Naive thymus-derived CD8-positive, alpha-beta T cell (primary cell): ENCODE results near the gene NAA35. TPM values are rescaled to one million over a fixed set of nuclear protein-coding genes. Genes with fewer than 3 reads are reported as not detected.
"Not testable (repeated sequence)": the region's sequence is repeated elsewhere in the genome, so short reads cannot be mapped to it uniquely, and the experiment has no call there.

ENCODE experiments used
- ATAC-seq, 2 donors: fragments of 150-1000 bp; cut with Tn5 transposase in 1 of 2; sonication (Bioruptor Pico), chemical (Tn5 transposase) in 1 of 2; 1 replicate in 1 of 2; 2 replicates in 1 of 2; pipeline ENCODE4 v1.10.0; 2021; ENCODE audit warnings: mild to moderate bottlenecking in 2 of 2, moderate library complexity in 2 of 2
- POLR2A ChIA-PET: fragments of 350-600 bp; sonication (Branson Sonifier 250); formaldehyde crosslinking; loops from one replicate; lab custom pipeline; 2021; ENCODE audit warnings: antibody characterized with exemption; lab: Charles Lee
- DNase-seq, 10 donors: peaks; one replicate each; pipeline versions ENCODE4 v3.0.0 to v3.0.0-alpha.2; 2020 to 2022
- H3K27ac Mint-ChIP-seq, 10 donors: one replicate each; pipeline ENCODE4 v1.8.0; 2020 to 2022; ENCODE audit warnings: mild to moderate bottlenecking in 10 of 10, mixed read lengths in 10 of 10, moderate library complexity in 4 of 10, inconsistent platforms in 1 of 10
- H3K27me3 Mint-ChIP-seq, 5 donors: one replicate each; pipeline ENCODE4 v1.8.0; 2021 to 2022; ENCODE audit warnings: mixed read lengths in 5 of 5
- H3K36me3 Mint-ChIP-seq, 3 donors: one replicate each; pipeline ENCODE4 v1.8.0; 2020 to 2022; ENCODE audit warnings: mixed read lengths in 3 of 3, mild to moderate bottlenecking in 2 of 3, inconsistent platforms in 1 of 3
- H3K4me1 Mint-ChIP-seq, 4 donors: one replicate each; pipeline ENCODE4 v1.8.0; 2021 to 2022; ENCODE audit warnings: mixed read lengths in 4 of 4
- H3K4me3 Mint-ChIP-seq, 10 donors: one replicate each; pipeline ENCODE4 v1.8.0; 2020 to 2022; ENCODE audit warnings: mild to moderate bottlenecking in 10 of 10, mixed read lengths in 10 of 10, moderate library complexity in 6 of 10, inconsistent platforms in 1 of 10
- H3K9me3 Mint-ChIP-seq, 9 donors: one replicate each; pipeline ENCODE4 v1.8.0; 2020 to 2022; ENCODE audit warnings: mixed read lengths in 9 of 9, mild to moderate bottlenecking in 3 of 9, inconsistent platforms in 1 of 9, moderate library complexity in 1 of 9
- polyA plus RNA-seq, 3 donors: library from polyadenylated mRNA; unstranded; fragments of 300-500 nt; fragmentation: Illumina TruSeq; gene quantifications; one replicate each; pipeline ENCODE4 v1.2.3, GENCODE V29; 2021
- total RNA-seq, 8 experiments: library from RNA in 2 of 8; stranded (reverse) in 2 of 8; gene quantifications; one replicate each; pipeline ENCODE4 v1.2.3 and lab custom pipeline; 2021 to 2026

The NAA35 gene
- total and polyA plus RNA-seq, 5 experiments from 2014 or later, result 15.0 to 32.3 (median 16.3) TPM

- DNase-seq (no peak), ATAC-seq (no peak)
- Mint-ChIP-seq H3K36me3 (peaks cover 11 to 78% (median 25%) of the 10 kb centered on the region in 3 donors), H3K4me3 (no peak overlapping the region), H3K27me3 (no peaks in the 10 kb centered on the region), H3K27ac (peak overlapping the region in 2 of 10 donors; percentile 3 to 55), H3K9me3 (no peaks in the 10 kb centered on the region), H3K4me1 (peaks cover 6 to 8% (median 7%) of the 10 kb centered on the region in 4 donors)
- POLR2A ChIA-PET, result no interaction called here
Measured at GRCh38 chr9:85959955-85960354, 19.0 kb downstream of the NAA35 start.

- no peak for ATAC-seq
- H3K4me3 Mint-ChIP-seq, result no peak overlapping the region
- no peaks in the 10 kb centered on the region for H3K27me3 Mint-ChIP-seq
- peaks cover 11 to 84% (median 28%) of the 10 kb centered on the region in 3 donors for H3K36me3 Mint-ChIP-seq
- no peaks in the 10 kb centered on the region for H3K9me3 Mint-ChIP-seq
- POLR2A ChIA-PET, result no interaction called here
- H3K27ac Mint-ChIP-seq, result peak overlapping the region in 3 of 10 donors; percentile 30 to 79 (median 31)
- DNase-seq, result no peak
- H3K4me1 Mint-ChIP-seq, result peaks cover 6 to 8% (median 7%) of the 10 kb centered on the region in 4 donors
Measured at GRCh38 chr9:85960688-85961093, 19.7 kb downstream of the NAA35 start.

GRCh38 chr9:85964526-85964925, 23.6 kb downstream of the NAA35 start:
- POLR2A ChIA-PET, result interaction anchor here (0.7 kb wide), 1 partner anchor 64 kb away, joined by 3 read pairs; no protein-coding TSS in a partner anchor
- DNase-seq (no peak), ATAC-seq (no peak)
- Mint-ChIP-seq H3K27me3 (no peaks in the 10 kb centered on the region), H3K27ac (no peak overlapping the region), H3K9me3 (no peaks in the 10 kb centered on the region), H3K4me3 (no peak overlapping the region), H3K36me3 (peaks cover 11 to 94% (median 32%) of the 10 kb centered on the region in 3 donors), H3K4me1 (peaks cover 0 to 5% (median under 1%) of the 10 kb centered on the region in 4 donors)

GRCh38 chr9:85964949-85965348, 24.0 kb downstream of the NAA35 start:
- Mint-ChIP-seq H3K27me3 (no peaks in the 10 kb centered on the region), H3K4me3 (no peak overlapping the region), H3K4me1 (peaks cover 0 to 5% (median under 1%) of the 10 kb centered on the region in 4 donors), H3K9me3 (no peaks in the 10 kb centered on the region), H3K36me3 (peaks cover 8 to 94% (median 33%) of the 10 kb centered on the region in 3 donors), H3K27ac (no peak overlapping the region)
- POLR2A ChIA-PET, result no interaction called here
- DNase-seq (no peak), ATAC-seq (no peak)

- Mint-ChIP-seq H3K27ac (no peak overlapping the region), H3K27me3 (no peaks in the 10 kb centered on the region)
- POLR2A ChIA-PET, result no interaction called here
Measured at GRCh38 chr9:85969727-85970126, 28.8 kb downstream of the NAA35 start.

GRCh38 chr9:85971731-85972130, 30.8 kb downstream of the NAA35 start:
- ATAC-seq, result no peak

More at GRCh38 chr9:85969727-85970126, 28.8 kb downstream of the NAA35 start:
- ATAC-seq, result no peak
- no peak for DNase-seq
- H3K4me1 Mint-ChIP-seq, result peaks cover 0 to 7% (median 0%) of the 10 kb centered on the region in 4 donors
- H3K4me3 Mint-ChIP-seq, result no peak overlapping the region
- H3K9me3 Mint-ChIP-seq, result no peaks in the 10 kb centered on the region
- H3K36me3 Mint-ChIP-seq, result peaks cover 7 to 89% (median 33%) of the 10 kb centered on the region in 3 donors

GRCh38 chr9:85973238-85973637, 32.3 kb downstream of the NAA35 start:
- Mint-ChIP-seq H3K27me3 (no peaks in the 10 kb centered on the region), H3K27ac (peak overlapping the region in 2 of 10 donors; percentile 0 to 30), H3K4me1 (peaks cover 0 to 7% (median 0%) of the 10 kb centered on the region in 4 donors), H3K36me3 (peaks cover 10 to 88% (median 40%) of the 10 kb centered on the region in 3 donors), H3K9me3 (no peaks in the 10 kb centered on the region), H3K4me3 (no peak overlapping the region)
- POLR2A ChIA-PET, result no interaction called here
- DNase-seq (no peak), ATAC-seq (no peak)

More at GRCh38 chr9:85971731-85972130, 30.8 kb downstream of the NAA35 start:
- no peak for DNase-seq
- no peaks in the 10 kb centered on the region for H3K9me3 Mint-ChIP-seq
- POLR2A ChIA-PET, result no interaction called here
- H3K36me3 Mint-ChIP-seq, result peaks cover 6 to 88% (median 38%) of the 10 kb centered on the region in 3 donors
- H3K4me3 Mint-ChIP-seq, result no peak overlapping the region
- H3K4me1 Mint-ChIP-seq, result peaks cover 0 to 7% (median 0%) of the 10 kb centered on the region in 4 donors
- H3K27me3 Mint-ChIP-seq, result no peaks in the 10 kb centered on the region
- H3K27ac Mint-ChIP-seq, result peak overlapping the region in 1 of 10 donors; percentile 12

GRCh38 chr9:85974055-85974547, 33.2 kb downstream of the NAA35 start:
- H3K4me1 Mint-ChIP-seq, ATAC-seq, H3K9me3 Mint-ChIP-seq, POLR2A ChIA-PET, H3K4me3 Mint-ChIP-seq, DNase-seq, H3K27ac Mint-ChIP-seq, H3K27me3 Mint-ChIP-seq: not testable (repeated sequence)
- H3K36me3 Mint-ChIP-seq, result peaks cover 19 to 88% (median 37%) of the 10 kb centered on the region in 3 donors

GRCh38 chr9:85978496-85978895, 37.5 kb downstream of the NAA35 start:
- DNase-seq, result no peak
- H3K27ac Mint-ChIP-seq, result no peak overlapping the region
- no peaks in the 10 kb centered on the region for H3K27me3 Mint-ChIP-seq
- no peaks in the 10 kb centered on the region for H3K9me3 Mint-ChIP-seq
- ATAC-seq, result no peak
- POLR2A ChIA-PET, result no interaction called here
- no peak overlapping the region for H3K4me3 Mint-ChIP-seq
- H3K36me3 Mint-ChIP-seq, result peaks cover 30 to 92% (median 51%) of the 10 kb centered on the region in 3 donors
- peaks cover 0 to 6% (median 3%) of the 10 kb centered on the region in 4 donors for H3K4me1 Mint-ChIP-seq

GRCh38 chr9:85981369-85981768, 40.4 kb downstream of the NAA35 start:
- Mint-ChIP-seq H3K36me3 (peaks cover 36 to 95% (median 65%) of the 10 kb centered on the region in 3 donors), H3K27ac (no peak overlapping the region), H3K27me3 (no peaks in the 10 kb centered on the region), H3K9me3 (no peaks in the 10 kb centered on the region), H3K4me3 (no peak overlapping the region), H3K4me1 (peaks cover 0 to 11% (median 3%) of the 10 kb centered on the region in 4 donors)
- ATAC-seq (no peak), DNase-seq (no peak)
- POLR2A ChIA-PET, result no interaction called here

- no peak overlapping the region for H3K4me3 Mint-ChIP-seq
- H3K27me3 Mint-ChIP-seq, result no peaks in the 10 kb centered on the region
- H3K36me3 Mint-ChIP-seq, result peaks cover 25 to 85% (median 62%) of the 10 kb centered on the region in 3 donors
- POLR2A ChIA-PET, result no interaction called here
- H3K27ac Mint-ChIP-seq, result no peak overlapping the region
- no peaks in the 10 kb centered on the region for H3K9me3 Mint-ChIP-seq
- H3K4me1 Mint-ChIP-seq, result peaks cover 0 to 11% (median 3%) of the 10 kb centered on the region in 4 donors
- DNase-seq (no peak), ATAC-seq (no peak)
Measured at GRCh38 chr9:85984457-85984856, 43.5 kb downstream of the NAA35 start.

- Mint-ChIP-seq H3K36me3 (peaks cover 23 to 73% (median 49%) of the 10 kb centered on the region in 3 donors), H3K4me1 (peaks cover 0 to 15% (median 5%) of the 10 kb centered on the region in 4 donors), H3K9me3 (peaks cover 0 to 11% (median 0%) of the 10 kb centered on the region in 9 donors), H3K27me3 (no peaks in the 10 kb centered on the region), H3K27ac (no peak overlapping the region), H3K4me3 (no peak overlapping the region)
- DNase-seq (no peak), ATAC-seq (no peak)
- POLR2A ChIA-PET, result no interaction called here
Measured at GRCh38 chr9:85987236-85987635, 46.3 kb downstream of the NAA35 start.

- H3K9me3 Mint-ChIP-seq, result peaks cover 0 to 11% (median 0%) of the 10 kb centered on the region in 9 donors
- peak overlapping the region in 3 of 10 donors; percentile 1 to 53 (median 11) for H3K27ac Mint-ChIP-seq
- peaks cover 16 to 69% (median 40%) of the 10 kb centered on the region in 3 donors for H3K36me3 Mint-ChIP-seq
- no peak overlapping the region for H3K4me3 Mint-ChIP-seq
- DNase-seq (no peak), ATAC-seq (no peak)
- POLR2A ChIA-PET, result no interaction called here
- H3K27me3 Mint-ChIP-seq, result no peaks in the 10 kb centered on the region
- H3K4me1 Mint-ChIP-seq, result peaks cover 0 to 19% (median 4%) of the 10 kb centered on the region in 4 donors
Measured at GRCh38 chr9:85994191-85994590, 53.2 kb downstream of the NAA35 start.
